ENCODE measurements around the gene XPO4. TPM values are rescaled to one million over a fixed set of nuclear protein-coding genes. Genes with fewer than 3 reads are reported as not detected.
"Not testable (repeated sequence)": the region's sequence is repeated elsewhere in the genome, so short reads cannot be mapped to it uniquely, and the experiment has no call there.

Gene XPO4
- total RNA-seq, 3 donors from 2014 or later = 17.1 to 24.6 (median 17.7) TPM

- TF ChIP-seq, protein P1, sequence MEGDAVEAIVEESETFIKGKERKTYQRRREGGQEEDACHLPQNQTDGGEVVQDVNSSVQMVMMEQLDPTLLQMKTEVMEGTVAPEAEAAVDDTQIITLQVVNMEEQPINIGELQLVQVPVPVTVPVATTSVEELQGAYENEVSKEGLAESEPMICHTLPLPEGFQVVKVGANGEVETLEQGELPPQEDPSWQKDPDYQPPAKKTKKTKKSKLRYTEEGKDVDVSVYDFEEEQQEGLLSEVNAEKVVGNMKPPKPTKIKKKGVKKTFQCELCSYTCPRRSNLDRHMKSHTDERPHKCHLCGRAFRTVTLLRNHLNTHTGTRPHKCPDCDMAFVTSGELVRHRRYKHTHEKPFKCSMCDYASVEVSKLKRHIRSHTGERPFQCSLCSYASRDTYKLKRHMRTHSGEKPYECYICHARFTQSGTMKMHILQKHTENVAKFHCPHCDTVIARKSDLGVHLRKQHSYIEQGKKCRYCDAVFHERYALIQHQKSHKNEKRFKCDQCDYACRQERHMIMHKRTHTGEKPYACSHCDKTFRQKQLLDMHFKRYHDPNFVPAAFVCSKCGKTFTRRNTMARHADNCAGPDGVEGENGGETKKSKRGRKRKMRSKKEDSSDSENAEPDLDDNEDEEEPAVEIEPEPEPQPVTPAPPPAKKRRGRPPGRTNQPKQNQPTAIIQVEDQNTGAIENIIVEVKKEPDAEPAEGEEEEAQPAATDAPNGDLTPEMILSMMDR (IDR thresholded peaks at IDR 0.05) = no peak
- TF ChIP-seq POLR2AphosphoS5 (IDR thresholded peaks at IDR 0.05) (no peak), POLR2A (IDR thresholded peaks at IDR 0.05) (no peak)
- no peak for DNase-seq (ENCODE audit: low spot score in 2 of 2)
- intact Hi-C loops (cut with DNase I; ENCODE audit: low total_unique reads) = no loop called here
- Histone ChIP-seq H3K9me3 (no peaks in the 10 kb centered on the region), H3K4me3 (no peak overlapping the region), H3K36me3 (no peaks in the 10 kb centered on the region), H3K27ac (no peak overlapping the region), H3K27me3 (no peaks in the 10 kb centered on the region), H3K4me1 (no peaks in the 10 kb centered on the region)
These were observed 20.7 kb upstream of the XPO4 start for GRCh38 chr13:20923272-20923671.

- Histone ChIP-seq H3K4me1 (no peaks in the 10 kb centered on the region), H3K4me3 (no peak overlapping the region), H3K27ac (no peak overlapping the region), H3K27me3 (no peaks in the 10 kb centered on the region), H3K9me3 (no peaks in the 10 kb centered on the region), H3K36me3 (no peaks in the 10 kb centered on the region)
- DNase-seq (ENCODE audit: low spot score in 2 of 2) = no peak
- TF ChIP-seq, protein P1 (IDR thresholded peaks at IDR 0.05) = no peak
- no peak for TF ChIP-seq POLR2AphosphoS5 (IDR thresholded peaks at IDR 0.05)
- TF ChIP-seq POLR2A (IDR thresholded peaks at IDR 0.05) = no peak
- intact Hi-C loops (cut with DNase I; ENCODE audit: low total_unique reads) = no loop called here
These were observed 19.0 kb upstream of the XPO4 start for GRCh38 chr13:20921572-20921971.

- H3K36me3 ChIP-seq; DNase-seq (ENCODE audit: low spot score in 2 of 2); H3K27me3 ChIP-seq; H3K9me3 ChIP-seq; H3K4me3 ChIP-seq; H3K27ac ChIP-seq; intact Hi-C loops (cut with DNase I; ENCODE audit: low total_unique reads); H3K4me1 ChIP-seq: not testable (repeated sequence)
These were observed 13.1 kb upstream of the XPO4 start for GRCh38 chr13:20915676-20916075.

DNA sequence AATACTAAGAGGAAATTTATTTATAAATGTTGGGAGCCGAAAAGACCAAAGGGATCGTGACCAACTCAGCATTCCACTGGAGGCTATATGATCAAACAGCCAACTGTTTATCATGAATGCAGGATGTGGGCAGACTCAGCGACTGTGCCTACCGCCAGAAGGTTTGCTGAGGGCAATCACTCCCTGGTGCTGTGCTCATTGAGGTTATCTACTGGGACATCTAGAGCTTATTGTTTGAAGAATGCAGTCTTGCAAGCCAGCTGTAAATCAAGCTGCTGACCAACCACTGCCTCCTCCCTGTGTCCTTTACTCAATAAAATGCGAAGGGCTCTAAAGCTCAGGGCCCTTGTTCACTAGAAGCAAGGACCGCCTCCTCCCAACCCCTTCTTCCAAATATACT lies 8.5 kb upstream of the XPO4 start:
- TF ChIP-seq POLR2AphosphoS5 (IDR thresholded peaks at IDR 0.05) = no peak
- TF ChIP-seq, protein P1 (IDR thresholded peaks at IDR 0.05) = no peak
- no peak for TF ChIP-seq POLR2A (IDR thresholded peaks at IDR 0.05)
- Histone ChIP-seq H3K27me3 (no peaks in the 10 kb centered on the region), H3K9me3 (no peaks in the 10 kb centered on the region), H3K4me3 (no peak overlapping the region), H3K27ac (no peak overlapping the region), H3K4me1 (no peaks in the 10 kb centered on the region), H3K36me3 (no peaks in the 10 kb centered on the region)
- no peak for DNase-seq (ENCODE audit: low spot score in 2 of 2)
- intact Hi-C loops (cut with DNase I; ENCODE audit: low total_unique reads) = no loop called here

- H3K36me3 ChIP-seq = no peaks in the 10 kb centered on the region
- no peak for DNase-seq (ENCODE audit: low spot score in 2 of 2)
- TF ChIP-seq POLR2AphosphoS5 (IDR thresholded peaks at IDR 0.05) = no peak
- TF ChIP-seq, protein P1 (IDR thresholded peaks at IDR 0.05) = no peak
- TF ChIP-seq POLR2A (IDR thresholded peaks at IDR 0.05) = no peak
- H3K27me3 ChIP-seq = no peaks in the 10 kb centered on the region
- H3K4me3 ChIP-seq = no peak overlapping the region
- intact Hi-C loops (cut with DNase I; ENCODE audit: low total_unique reads) = no loop called here
- no peak overlapping the region for H3K27ac ChIP-seq
- H3K9me3 ChIP-seq = no peaks in the 10 kb centered on the region
- no peaks in the 10 kb centered on the region for H3K4me1 ChIP-seq
These were observed 6.4 kb upstream of the XPO4 start for GRCh38 chr13:20908714-20909497.

All from breast epithelium (tissue), 4 donors.